DMS53 (cell line): ENCODE results near the gene GABBR2.
"Not testable (repeated sequence)": the region's sequence is repeated elsewhere in the genome, so short reads cannot be mapped to it uniquely, and the experiment has no call there.

Experiments
- DNase-seq: peaks from one replicate; lab custom pipeline; 2025; lab: John Stamatoyannopoulos, UW

GABBR2 gene

GRCh38 chr9:98593354-98594253 lies 115.1 kb downstream of the GABBR2 start:
- DNase-seq: no peak

DNA sequence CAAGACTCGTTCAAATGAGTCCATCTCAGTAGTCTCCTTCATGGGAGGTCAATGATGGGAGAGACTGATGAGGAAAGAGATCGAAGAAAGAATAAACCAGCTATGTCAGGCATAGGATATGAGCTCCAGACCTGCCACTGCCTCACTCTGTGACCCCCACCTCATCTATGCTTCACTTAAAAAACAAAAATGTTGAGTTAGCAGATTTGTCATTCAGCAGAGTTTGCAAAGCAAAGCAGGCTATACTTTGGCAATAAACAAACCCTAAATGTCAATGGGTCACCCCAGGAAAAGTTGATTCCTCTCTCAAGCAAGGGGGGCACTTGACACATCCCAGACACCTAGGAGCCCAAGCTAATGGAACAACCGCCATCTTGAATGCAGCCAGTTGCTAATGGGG lies 117.0 kb downstream of the GABBR2 start:
- no peak for DNase-seq

GRCh38 chr9:98590101-98590500 lies 118.6 kb downstream of the GABBR2 start:
- no peak for DNase-seq

DNA sequence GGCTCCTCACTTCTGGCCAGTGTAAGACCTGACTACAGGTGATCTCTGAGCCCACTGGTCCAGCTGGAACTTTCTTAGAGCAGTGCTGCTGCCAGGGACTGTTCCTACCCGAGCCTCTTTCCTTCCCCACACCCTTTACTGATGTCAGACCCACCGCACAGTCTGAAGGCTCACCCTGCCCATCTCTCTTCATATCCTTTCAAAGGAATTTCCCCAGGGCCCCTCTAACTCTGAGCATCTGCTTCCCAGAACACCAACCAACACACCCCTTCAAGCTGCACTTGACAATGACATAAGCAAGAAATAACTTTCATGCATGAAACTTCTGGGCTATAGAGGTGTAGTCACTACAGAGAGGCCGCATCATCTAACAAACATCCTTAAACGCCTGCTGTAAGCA lies 119.6 kb downstream of the GABBR2 start:
- no peak for DNase-seq

DNA sequence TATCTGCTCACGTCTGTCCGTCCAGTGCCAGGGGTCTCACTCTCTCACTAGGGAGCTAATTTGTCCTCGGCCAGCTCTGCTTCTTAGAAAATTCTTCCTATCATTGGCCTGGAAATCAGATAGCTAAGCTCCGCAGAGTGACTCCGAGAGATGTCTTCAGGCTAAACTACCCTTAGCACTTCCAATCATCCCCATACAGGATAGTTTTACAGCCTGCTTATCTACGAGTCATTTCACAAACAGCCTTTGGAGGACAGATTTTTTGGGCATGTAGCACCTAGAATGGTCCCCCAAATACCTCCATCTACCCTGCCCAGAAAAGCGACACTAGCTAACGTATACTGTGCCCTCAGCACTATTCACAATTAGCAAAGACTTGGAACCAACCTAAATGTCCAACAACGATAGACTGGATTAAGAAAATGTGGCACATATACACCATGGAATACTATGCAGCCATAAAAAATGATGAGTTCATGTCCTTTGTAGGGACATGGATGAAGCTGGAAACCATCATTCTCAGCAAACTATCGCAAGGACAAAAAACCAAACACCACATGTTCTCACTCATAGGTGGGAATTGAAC lies 123.8 kb downstream of the GABBR2 start:
- not testable (repeated sequence) for DNase-seq

GRCh38 chr9:98584059-98584458 lies 124.7 kb downstream of the GABBR2 start:
- peak; percentile 17 for DNase-seq

DNA sequence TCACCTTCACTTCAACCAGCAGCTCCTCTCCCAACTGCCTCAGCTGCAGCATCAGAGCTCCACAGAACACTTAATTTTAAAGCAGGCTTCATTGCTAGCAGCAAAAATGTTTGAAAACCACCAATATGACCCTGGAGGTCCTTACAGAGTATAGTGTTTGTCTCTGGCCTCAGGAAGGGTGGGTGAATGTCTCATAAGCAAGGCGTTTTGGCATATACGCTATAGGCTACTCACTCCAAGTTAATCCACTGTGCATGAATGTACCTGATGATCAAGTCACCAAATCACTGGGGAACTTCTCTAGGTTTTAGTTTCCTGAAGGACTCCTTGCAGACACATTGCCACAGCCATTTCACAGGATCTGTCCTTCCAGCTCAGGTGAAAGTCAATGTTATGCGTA lies 125.3 kb downstream of the GABBR2 start:
- no peak for DNase-seq

DNA sequence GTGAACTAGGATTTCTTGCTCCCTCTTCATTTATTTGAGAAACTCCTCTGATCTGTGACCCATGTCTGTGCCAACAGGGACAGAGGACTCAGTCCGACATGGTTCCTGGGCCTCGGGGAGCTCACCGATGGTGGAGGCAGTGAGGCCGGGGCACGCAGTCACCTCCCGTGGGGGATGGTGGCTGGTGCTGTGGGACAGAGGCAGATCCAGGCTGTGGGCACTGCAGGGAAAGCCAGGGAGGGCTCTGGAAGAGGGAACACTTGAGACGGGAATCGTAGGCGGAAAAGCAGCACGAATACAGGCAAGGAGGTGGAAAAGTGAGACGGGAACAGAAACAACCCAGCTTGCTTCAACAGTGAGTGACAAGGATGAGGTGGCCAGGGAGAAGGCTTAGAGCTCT lies 127.8 kb downstream of the GABBR2 start:
- no peak for DNase-seq

DNA sequence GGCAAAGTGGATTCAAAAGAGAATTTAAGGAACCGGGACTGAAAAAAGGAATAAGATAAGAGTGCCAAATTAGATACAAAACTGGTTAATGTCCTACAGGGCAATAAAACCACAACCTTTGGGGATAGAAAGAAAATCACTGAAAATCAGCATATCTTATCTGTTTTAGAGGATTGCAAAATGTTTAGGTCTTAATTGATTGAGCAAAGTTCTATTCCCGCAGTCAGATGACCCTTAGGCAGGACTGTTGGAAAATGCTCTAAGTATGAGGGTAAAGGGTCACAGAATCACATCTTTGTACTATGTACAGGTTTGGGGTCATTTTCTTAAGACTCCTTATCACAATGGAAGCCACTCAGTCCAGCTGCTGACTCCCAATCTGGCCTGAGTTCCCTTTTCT lies 129.0 kb downstream of the GABBR2 start:
- DNase-seq: no peak

GRCh38 chr9:98577446-98577845 lies 131.3 kb downstream of the GABBR2 start:
- no peak for DNase-seq

DNA sequence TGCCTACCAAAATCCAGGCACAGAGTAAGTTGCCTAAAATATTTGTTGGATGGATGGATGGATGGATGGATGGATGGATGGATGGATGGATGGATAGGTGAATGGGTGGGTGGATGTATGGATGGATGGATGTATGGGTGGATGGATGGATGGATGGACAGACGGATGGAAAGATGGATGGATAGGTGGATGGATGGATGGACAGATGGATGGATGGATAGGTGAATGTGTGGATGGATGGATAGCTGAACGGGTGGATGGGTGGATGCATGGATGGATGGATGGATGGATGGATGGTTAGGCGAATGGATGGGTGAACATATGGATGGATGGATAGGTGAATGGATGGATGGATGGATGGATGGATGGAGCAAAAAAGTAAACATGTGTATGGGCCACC lies 131.9 kb downstream of the GABBR2 start:
- no peak for DNase-seq

DNA sequence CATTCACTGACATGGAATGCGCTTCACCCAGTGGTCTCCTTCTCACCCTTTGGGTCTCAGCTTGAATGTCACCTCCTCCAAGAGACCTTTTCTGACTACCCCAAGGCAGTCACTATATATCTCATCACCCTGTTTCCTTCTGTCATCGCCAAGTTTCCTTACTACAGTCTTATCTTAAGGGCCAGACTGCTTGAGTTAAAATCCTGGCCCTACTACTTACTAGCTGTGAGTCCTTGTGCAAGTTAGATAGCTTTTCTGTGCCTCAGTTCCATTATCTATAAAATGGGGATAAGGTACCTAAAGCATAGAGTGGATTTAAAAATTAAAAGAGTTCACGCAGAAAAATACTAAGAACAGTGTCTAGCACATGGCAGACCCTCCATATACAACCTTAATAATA lies 132.4 kb downstream of the GABBR2 start:
- no peak for DNase-seq

DNA sequence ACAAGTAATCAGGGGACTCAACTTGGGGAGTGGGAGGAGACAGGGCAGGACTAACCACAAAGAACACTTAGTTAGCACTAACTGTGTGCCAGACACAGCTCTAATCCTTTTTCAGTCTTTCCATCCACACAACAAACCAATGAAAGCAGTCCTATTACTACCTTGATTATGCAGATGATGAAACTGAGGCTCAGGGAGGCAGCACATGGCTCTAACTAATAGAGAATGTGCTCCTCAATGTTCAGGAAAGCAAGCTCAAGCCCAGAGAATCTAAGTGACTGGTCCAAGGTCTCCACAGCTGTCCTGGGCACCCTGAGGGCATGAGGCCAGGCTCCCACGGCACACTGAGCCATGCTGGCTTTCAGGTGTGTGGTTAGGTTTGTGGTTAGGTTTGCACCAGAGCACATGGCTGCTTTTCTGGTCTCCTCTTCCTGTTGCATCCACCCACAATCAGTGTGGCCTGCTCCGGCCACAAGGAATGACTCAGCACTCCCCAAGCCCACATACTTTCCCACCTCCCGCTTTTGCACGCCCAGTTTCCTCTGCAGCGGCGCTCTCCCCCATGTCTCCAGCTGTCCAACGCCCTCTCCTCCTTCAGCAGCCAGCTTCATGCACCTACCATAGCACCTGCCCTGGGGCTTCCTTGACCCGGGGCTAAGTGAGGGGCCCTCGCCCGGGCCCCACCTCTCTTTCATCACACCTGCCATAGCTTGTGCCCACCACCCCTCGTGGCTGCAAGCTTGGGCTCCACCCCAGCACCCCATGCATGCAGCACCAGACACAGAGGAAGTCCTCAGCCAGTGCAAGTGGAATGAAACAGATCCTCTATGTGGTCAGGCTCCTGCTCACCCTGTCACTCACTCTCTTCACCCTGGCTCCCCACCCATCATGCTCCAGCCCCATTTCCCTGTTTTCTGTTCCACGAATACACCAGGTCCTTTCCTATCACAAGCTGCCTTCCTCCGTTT lies 133.1 kb downstream of the GABBR2 start:
- peak; percentile 17 for DNase-seq

DNA sequence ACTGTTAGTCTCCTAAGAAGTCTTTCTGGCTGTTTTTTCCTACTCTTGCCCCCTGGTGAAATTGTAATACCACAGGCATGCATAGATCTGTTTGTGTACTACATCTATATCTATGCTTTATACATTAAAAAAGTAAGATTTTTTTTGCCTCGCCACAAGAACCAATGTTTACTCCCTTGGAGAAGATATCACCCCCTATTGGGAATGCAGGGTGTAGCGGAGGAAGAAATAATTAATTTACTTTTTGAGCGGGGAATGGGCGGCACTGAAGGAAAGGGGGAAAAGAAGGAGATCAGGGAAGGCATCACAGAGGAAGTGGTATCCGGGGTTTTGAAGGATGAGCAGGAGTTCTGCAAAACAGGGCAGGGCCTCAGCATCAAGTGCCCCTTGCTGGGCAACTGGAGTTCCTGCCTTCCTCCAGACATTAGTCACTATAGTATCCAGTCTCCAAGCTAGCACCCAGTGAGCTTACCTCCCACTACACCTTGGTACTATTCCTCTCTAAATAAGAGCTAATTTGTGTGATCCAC lies 134.9 kb downstream of the GABBR2 start:
- DNase-seq: no peak

DNA sequence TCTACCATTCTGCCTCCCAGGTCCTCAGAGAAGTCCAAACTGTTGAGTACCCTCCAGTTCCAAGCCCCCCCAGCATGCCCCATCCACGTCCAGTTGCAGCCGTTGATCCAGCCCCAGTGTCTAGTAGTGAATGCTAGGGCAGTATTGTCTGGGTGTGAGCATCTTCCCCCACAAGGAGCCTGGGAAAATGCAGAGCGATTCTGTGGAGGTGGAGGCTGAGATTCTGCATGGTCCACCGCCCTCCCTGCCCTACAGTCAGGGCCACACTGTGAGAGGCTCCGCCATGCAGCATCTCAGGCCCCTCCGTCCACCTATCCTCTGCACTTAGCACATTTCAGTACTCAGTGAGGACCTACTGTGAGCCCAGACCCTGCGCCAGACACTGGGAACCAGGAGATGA lies 135.9 kb downstream of the GABBR2 start:
- DNase-seq: no peak

GRCh38 chr9:98572054-98572627 lies 136.6 kb downstream of the GABBR2 start:
- DNase-seq: no peak

- no peak for DNase-seq
Observed at GRCh38 chr9:98571643-98572042, 137.1 kb downstream of the GABBR2 start.

- no peak for DNase-seq
Observed at GRCh38 chr9:98570663-98571440, 137.9 kb downstream of the GABBR2 start.

DNA sequence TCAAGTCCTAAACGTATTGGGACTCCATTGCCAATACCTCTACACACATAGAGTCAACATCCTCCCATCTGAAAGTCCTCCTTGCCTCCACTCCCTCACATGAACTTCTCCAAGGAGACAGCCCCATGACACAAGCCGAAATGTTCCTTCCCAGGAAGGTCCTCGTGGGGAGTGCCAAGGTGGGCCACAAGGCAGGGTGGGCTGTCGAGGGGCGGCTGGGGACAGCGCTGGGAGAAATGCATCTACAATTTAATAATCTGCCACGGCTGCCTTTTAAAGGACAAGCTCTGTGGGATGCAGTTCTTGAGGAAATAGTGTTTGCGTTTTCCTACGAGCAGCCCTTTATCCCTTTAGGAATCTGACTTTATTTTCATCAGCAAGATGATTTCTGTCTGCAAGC lies 138.7 kb downstream of the GABBR2 start:
- no peak for DNase-seq

DNA sequence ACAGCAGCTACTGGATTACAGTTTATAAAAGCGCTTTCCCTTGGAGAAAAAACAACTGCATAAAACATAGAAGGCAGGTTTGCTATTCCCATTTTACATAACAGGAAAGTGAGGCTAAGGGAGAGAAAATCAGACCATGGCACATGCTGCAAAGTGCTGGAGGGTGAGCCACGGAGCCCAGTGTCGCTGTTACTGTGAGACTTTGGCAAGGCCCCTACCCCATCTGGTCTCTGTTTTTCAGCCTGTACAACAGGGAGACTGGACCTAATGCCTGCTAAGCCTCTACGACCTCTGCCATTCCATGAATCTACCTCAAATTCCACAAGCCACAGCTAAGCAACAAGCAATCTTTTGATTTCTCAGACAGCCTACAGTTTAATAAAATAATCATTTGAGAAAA lies 139.2 kb downstream of the GABBR2 start:
- no peak for DNase-seq

DNA sequence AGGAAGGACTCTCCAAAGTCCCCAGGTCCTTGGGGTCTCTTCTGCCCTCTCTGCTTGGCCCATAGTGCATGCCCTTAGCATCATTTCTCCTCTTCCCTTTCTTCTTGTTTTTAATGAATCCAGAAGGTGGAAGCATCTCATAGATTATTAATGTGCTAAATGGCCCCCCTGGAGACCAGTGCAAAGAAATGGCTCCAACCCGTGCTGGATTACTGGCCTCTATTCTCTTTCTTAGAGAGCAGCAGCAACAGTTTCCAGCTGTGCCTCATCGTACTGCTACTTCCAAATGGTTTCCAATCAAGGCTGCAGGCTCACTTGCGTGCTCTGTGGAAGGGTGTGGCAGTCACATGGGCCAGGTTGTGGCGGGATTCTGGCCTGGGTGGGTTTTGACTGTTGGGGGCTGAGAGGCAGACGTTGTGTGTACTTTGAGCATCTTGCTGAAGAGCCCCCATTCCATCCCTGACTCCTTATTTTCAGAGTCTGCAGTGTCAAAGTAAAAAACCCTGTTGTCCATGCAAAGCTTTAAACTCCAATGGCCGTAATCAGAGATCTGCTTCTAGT lies 139.7 kb downstream of the GABBR2 start:
- no peak for DNase-seq
